ENCODE results near the gene EML5.

Gene EML5

GRCh38 chr14:88563845-88564244, 228.9 kb downstream of the EML5 start:
- no peak for DNase-seq

- DNase-seq, result peak in 55 of 56 donors; percentile 17 to 89 (median 76)
These were observed 229.7 kb downstream of the EML5 start, which contains the start of gene ZC3H14 for GRCh38 chr14:88562831-88563686. Gene ZC3H14, plus strand, starts transcription at chr14:88563037. Its CDS starts 97 bp downstream, at chr14:88563134.

GRCh38 chr14:88562532-88562830, 230.3 kb downstream of the EML5 start:
- DNase-seq, result peak in 1 of 56 donors; percentile 33
